ENCODE results near the gene TPMT.
"Not testable (repeated sequence)": the region's sequence is repeated elsewhere in the genome, so short reads cannot be mapped to it uniquely, and the experiment has no call there.

Gene TPMT

GRCh38 chr6:18154507-18155149 lies at the start of gene TPMT:
Gene TPMT (minus strand): TSS chr6:18155077. CDS start chr6:18149127, 5,950 bp downstream.
- no peak for DNase-seq (ENCODE audit: low read depth, low spot score)

- no peak for DNase-seq (ENCODE audit: low read depth, low spot score)
Observed at GRCh38 chr6:18203786-18204185, 48.9 kb upstream of the TPMT start.

- DNase-seq (ENCODE audit: low read depth, low spot score): no peak
Observed at GRCh38 chr6:18192026-18192425, 37.1 kb upstream of the TPMT start.

GRCh38 chr6:18189196-18189595 lies 34.3 kb upstream of the TPMT start:
- DNase-seq (ENCODE audit: low read depth, low spot score): no peak

GRCh38 chr6:18187701-18188100 lies 32.8 kb upstream of the TPMT start:
- DNase-seq (ENCODE audit: low read depth, low spot score): no peak

- DNase-seq (ENCODE audit: low read depth, low spot score): no peak
Observed at GRCh38 chr6:18186540-18187250, 31.8 kb upstream of the TPMT start.

GRCh38 chr6:18186033-18186432 lies 31.2 kb upstream of the TPMT start:
- DNase-seq (ENCODE audit: low read depth, low spot score): no peak

GRCh38 chr6:18185624-18186023 lies 30.7 kb upstream of the TPMT start:
- no peak for DNase-seq (ENCODE audit: low read depth, low spot score)

GRCh38 chr6:18183766-18184165 lies 28.9 kb upstream of the TPMT start:
- no peak for DNase-seq (ENCODE audit: low read depth, low spot score)

GRCh38 chr6:18182568-18182967 lies 27.7 kb upstream of the TPMT start:
- no peak for DNase-seq (ENCODE audit: low read depth, low spot score)

GRCh38 chr6:18179770-18180356 lies 25.0 kb upstream of the TPMT start:
- DNase-seq (ENCODE audit: low read depth, low spot score): no peak

- DNase-seq (ENCODE audit: low read depth, low spot score): no peak
Observed at GRCh38 chr6:18178960-18179615, 24.2 kb upstream of the TPMT start.

- no peak for DNase-seq (ENCODE audit: low read depth, low spot score)
Observed at GRCh38 chr6:18177286-18177965, 22.5 kb upstream of the TPMT start.

GRCh38 chr6:18176198-18176597 lies 21.3 kb upstream of the TPMT start:
- DNase-seq (ENCODE audit: low read depth, low spot score): not testable (repeated sequence)

GRCh38 chr6:18171871-18172270 lies 17.0 kb upstream of the TPMT start:
- no peak for DNase-seq (ENCODE audit: low read depth, low spot score)

- DNase-seq (ENCODE audit: low read depth, low spot score): no peak
Observed at GRCh38 chr6:18168264-18168663, 13.4 kb upstream of the TPMT start.

GRCh38 chr6:18166312-18167036 lies 11.6 kb upstream of the TPMT start:
- DNase-seq (ENCODE audit: low read depth, low spot score): no peak

GRCh38 chr6:18165751-18166150 lies 10.9 kb upstream of the TPMT start:
- DNase-seq (ENCODE audit: low read depth, low spot score): no peak

GRCh38 chr6:18162401-18162800 lies 7.5 kb upstream of the TPMT start:
- no peak for DNase-seq (ENCODE audit: low read depth, low spot score)

GRCh38 chr6:18161431-18161830 lies 6.6 kb upstream of the TPMT start:
- DNase-seq (ENCODE audit: low read depth, low spot score): no peak

- DNase-seq (ENCODE audit: low read depth, low spot score): no peak
Observed at GRCh38 chr6:18160911-18161310, 6.0 kb upstream of the TPMT start.
